ENCODE measurements around the gene AGBL4.
A peak's percentile ranks its signal among the peaks of the same experiment; 100 is the strongest.

The AGBL4 gene

GRCh38 chr1:48808496-48808895 lies 1215.3 kb downstream of the AGBL4 start:
- peak; percentile 16 for DNase-seq

- DNase-seq: peak; percentile 15
Observed at GRCh38 chr1:48807554-48808260, 1216.0 kb downstream of the AGBL4 start.

- DNase-seq: no peak
Observed at GRCh38 chr1:48803474-48803873, 1220.3 kb downstream of the AGBL4 start.

- no peak for DNase-seq
Observed at GRCh38 chr1:48794816-48795215, 1228.9 kb downstream of the AGBL4 start.

- DNase-seq: no peak
Observed at GRCh38 chr1:48793863-48794262, 1229.9 kb downstream of the AGBL4 start.

GRCh38 chr1:48792961-48793360 lies 1230.8 kb downstream of the AGBL4 start:
- DNase-seq: no peak

GRCh38 chr1:48790397-48790796 lies 1233.4 kb downstream of the AGBL4 start:
- DNase-seq: no peak

GRCh38 chr1:48789903-48790302 lies 1233.9 kb downstream of the AGBL4 start:
- no peak for DNase-seq

- no peak for DNase-seq
Observed at GRCh38 chr1:48785869-48786268, 1237.9 kb downstream of the AGBL4 start.

GRCh38 chr1:48784301-48784700 lies 1239.5 kb downstream of the AGBL4 start:
- DNase-seq: no peak

GRCh38 chr1:48777219-48777895 lies 1246.4 kb downstream of the AGBL4 start:
- peak; percentile 68 for DNase-seq

GRCh38 chr1:48776393-48777218 lies 1247.1 kb downstream of the AGBL4 start, which contains the start of gene BEND5:
Gene BEND5, minus strand, starts transcription at chr1:48776891. Its CDS starts 60 bp downstream, at chr1:48776831.
- peak; percentile 94 for DNase-seq

- DNase-seq: peak; percentile 69
Observed at GRCh38 chr1:48775831-48776392, 1247.8 kb downstream of the AGBL4 start.

GRCh38 chr1:48773133-48773532 lies 1250.6 kb downstream of the AGBL4 start:
- no peak for DNase-seq

GRCh38 chr1:48772211-48772610 lies 1251.5 kb downstream of the AGBL4 start:
- no peak for DNase-seq

- DNase-seq: peak; percentile 66
Observed at GRCh38 chr1:48771561-48771960, 1252.2 kb downstream of the AGBL4 start.

GRCh38 chr1:48767975-48768510 lies 1255.7 kb downstream of the AGBL4 start:
- DNase-seq: no peak

GRCh38 chr1:48765335-48765734 lies 1258.4 kb downstream of the AGBL4 start:
- DNase-seq: no peak

GRCh38 chr1:48761986-48762385 lies 1261.8 kb downstream of the AGBL4 start:
- peak; percentile 23 for DNase-seq

GRCh38 chr1:48761411-48761810 lies 1262.3 kb downstream of the AGBL4 start:
- no peak for DNase-seq

GRCh38 chr1:48760857-48761256 lies 1262.9 kb downstream of the AGBL4 start:
- DNase-seq: no peak

- no peak for DNase-seq
Observed at GRCh38 chr1:48758976-48759375, 1264.8 kb downstream of the AGBL4 start.

- no peak for DNase-seq
Observed at GRCh38 chr1:48757363-48757762, 1266.4 kb downstream of the AGBL4 start.
